Measurements from ENCODE around the gene MACF1.
A peak's percentile ranks its signal among the peaks of the same experiment; 100 is the strongest.

The MACF1 gene

DNA sequence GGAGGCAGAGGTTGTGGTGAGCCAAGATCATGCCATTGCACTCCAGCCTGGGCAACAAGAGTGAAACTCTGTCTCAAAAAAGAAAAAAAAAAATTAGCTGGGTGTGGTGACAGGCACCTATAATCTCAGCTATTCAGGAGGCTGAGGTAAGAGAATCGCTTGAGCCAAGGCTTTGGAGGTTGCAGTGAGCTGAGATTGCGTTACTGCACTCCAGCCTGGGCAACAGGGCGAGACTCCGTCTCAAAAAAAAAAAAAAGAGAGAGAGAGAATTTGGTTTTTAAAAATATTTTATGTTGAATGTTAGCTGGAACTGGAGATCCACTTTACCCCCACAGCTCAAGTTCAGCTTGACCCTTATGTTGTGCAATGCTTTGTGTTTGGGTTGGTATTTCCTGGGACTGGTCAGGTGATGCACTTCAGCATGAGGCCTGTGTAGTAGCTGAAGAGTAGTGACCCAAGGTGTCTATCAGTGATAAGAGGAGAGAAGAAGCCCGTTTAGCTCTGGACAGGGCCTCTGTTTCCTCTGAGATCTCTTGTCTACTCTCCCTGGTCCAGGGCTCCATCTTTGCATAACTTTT, 36.8 kb upstream of the MACF1 start:
- ChIA-PET CTCF (interaction anchor here (0.6 to 2.0 kb wide), 3 partner anchors 9 to 25 kb away, joined by 4 to 6 read pairs (median 5); no protein-coding TSS in a partner anchor), POLR2A (interaction anchor here (0.6 to 1.1 kb wide), 3 partner anchors 9 to 22 kb away, joined by 3 to 5 read pairs (median 3); no protein-coding TSS in a partner anchor)
- no peak for TF ChIP-seq FOXM1 (IDR thresholded peaks at IDR 0.05; ENCODE audit: borderline replicate concordance)
- no peak for TF ChIP-seq TARDBP (IDR thresholded peaks at IDR 0.05)
- no peak for TF ChIP-seq ELF4 (IDR thresholded peaks at IDR 0.05)
- TF ChIP-seq L3MBTL2 (conservative IDR thresholded peaks at IDR 0.05): no peak
- no peak for TF ChIP-seq NFRKB (IDR thresholded peaks at IDR 0.05)
- no peak for TF ChIP-seq ARNT (IDR thresholded peaks at IDR 0.05)
- TF ChIP-seq BHLHE40 (IDR thresholded peaks at IDR 0.05; ENCODE audit: borderline replicate concordance): no peak
- no peak for TF ChIP-seq ZNF384 (IDR thresholded peaks at IDR 0.05)
- TF ChIP-seq HDGF (IDR thresholded peaks at IDR 0.05; ENCODE audit: borderline replicate concordance): no peak
- no peak for TF ChIP-seq PKNOX1 (IDR thresholded peaks at IDR 0.05)
- no peak for TF ChIP-seq CTBP1 (IDR thresholded peaks at IDR 0.05; ENCODE audit: borderline replicate concordance)
- TF ChIP-seq FOXK2 (IDR thresholded peaks at IDR 0.05): no peak
- no peak for TF ChIP-seq LEF1 (IDR thresholded peaks at IDR 0.05; ENCODE audit: borderline replicate concordance)
- no peak for TF ChIP-seq SUZ12 (IDR thresholded peaks at IDR 0.05)
- TF ChIP-seq SP1 (IDR thresholded peaks at IDR 0.05): no peak
- TF ChIP-seq FOXA1 (IDR thresholded peaks at IDR 0.05): no peak
- DNase-seq (ENCODE audit: extremely low spot score): no peak

DNA sequence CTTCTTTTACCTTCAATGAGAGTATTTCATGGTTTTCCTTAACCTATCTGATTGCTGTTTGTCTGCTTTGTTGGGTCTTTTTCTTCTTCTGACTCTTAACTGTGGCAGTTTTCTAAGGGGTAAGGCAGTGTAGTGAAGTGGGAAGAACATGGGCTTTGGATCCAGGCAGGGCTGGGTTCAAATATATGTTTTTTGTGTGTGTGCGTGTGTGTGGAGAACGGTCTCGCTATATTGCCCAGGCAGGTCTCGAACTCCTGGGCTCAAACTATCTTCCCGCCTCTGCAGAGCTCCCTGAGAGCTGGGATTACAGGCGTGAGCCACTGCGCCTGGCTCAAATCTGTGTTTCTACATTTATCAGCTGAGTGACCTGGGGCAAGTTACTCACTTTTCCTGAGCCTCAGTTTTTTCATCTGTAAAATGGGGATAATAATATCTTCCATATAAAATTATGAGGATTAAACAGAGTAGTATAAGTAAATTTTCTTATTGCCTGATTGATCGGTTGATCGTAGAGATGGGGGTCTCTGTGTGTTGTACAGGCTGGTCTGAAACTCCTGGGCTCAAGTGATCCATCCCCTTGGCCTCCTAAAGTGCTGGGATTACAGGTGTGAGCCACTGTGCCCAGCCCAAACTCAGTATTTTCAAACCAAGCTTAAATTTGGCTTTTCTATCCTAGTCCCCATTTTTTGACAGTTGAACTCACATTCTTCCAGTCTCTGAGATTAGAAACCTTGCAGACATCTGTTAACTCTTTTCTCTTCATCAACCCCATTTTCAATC, 36.0 kb upstream of the MACF1 start:
- no peak for DNase-seq (ENCODE audit: extremely low spot score)
- CTCF ChIA-PET: interaction anchor here (0.6 to 2.0 kb wide), 4 partner anchors 10 to 31 kb away, joined by 3 to 6 read pairs (median 4); no protein-coding TSS in a partner anchor
- TF ChIP-seq SUZ12 (IDR thresholded peaks at IDR 0.05): no peak
- TF ChIP-seq FOXM1 (IDR thresholded peaks at IDR 0.05; ENCODE audit: borderline replicate concordance): no peak
- TF ChIP-seq ARNT (IDR thresholded peaks at IDR 0.05): no peak
- no peak for TF ChIP-seq ELF4 (IDR thresholded peaks at IDR 0.05)
- TF ChIP-seq HDGF (IDR thresholded peaks at IDR 0.05; ENCODE audit: borderline replicate concordance): no peak
- no peak for TF ChIP-seq CTBP1 (IDR thresholded peaks at IDR 0.05; ENCODE audit: borderline replicate concordance)
- TF ChIP-seq BHLHE40 (IDR thresholded peaks at IDR 0.05; ENCODE audit: borderline replicate concordance): no peak
- no peak for TF ChIP-seq L3MBTL2 (conservative IDR thresholded peaks at IDR 0.05)
- TF ChIP-seq ZNF384 (IDR thresholded peaks at IDR 0.05): no peak
- POLR2A ChIA-PET: interaction anchor here (0.8 to 1.1 kb wide), 2 partner anchors 8 to 10 kb away, joined by 3 to 5 read pairs; no protein-coding TSS in a partner anchor

DNA sequence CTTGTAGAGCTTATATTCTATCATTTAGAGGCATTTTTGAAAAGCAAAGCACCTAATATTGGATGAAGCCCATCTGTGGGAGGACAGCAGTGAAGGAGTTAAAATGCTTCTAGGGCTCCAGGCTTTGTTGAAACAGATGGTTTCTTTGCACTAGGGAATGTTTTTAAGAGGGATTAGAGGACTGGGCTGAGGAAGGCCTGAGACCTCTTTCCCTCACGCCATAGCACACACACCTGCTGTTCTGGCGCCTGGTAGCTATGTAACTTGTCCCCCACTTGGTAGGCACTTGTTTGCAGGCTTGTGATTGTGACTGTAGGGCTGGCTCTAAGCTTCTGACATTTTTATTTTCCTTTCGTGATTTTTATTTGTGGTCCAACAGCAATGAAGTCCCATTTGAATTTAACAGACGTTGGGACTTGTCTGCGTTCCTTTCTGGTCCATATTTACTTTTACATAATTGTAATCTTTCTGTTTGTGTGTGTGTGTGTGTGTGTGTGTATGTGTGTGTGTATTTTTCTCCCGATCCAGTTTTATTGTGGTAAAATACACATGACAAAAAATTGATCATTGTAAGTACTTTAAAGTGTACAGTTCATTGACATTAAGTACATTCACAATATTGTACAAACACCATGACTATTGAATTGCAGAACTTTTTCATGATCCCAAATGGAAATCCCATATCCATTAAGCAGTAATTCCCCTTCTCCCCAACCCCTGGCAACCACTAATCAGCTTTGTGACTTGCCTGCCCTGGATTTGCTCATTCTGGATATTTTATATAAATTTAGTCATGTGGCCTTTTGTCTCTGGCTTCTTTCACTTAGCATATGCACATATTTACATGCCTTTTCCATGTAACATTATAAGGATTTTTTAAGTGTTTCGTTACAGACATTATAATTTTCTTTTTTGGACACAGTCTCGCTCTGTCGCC, 33.5 kb upstream of the MACF1 start:
- TF ChIP-seq LEF1 (IDR thresholded peaks at IDR 0.05; ENCODE audit: borderline replicate concordance) (no peak), ARNT (IDR thresholded peaks at IDR 0.05) (peak; percentile 66; the same call in 1 of the 2 replicates), PKNOX1 (IDR thresholded peaks at IDR 0.05) (peak; percentile 42; the same call in 1 of the 2 replicates)
- POLR2A ChIA-PET: interaction anchor here (0.6 to 1.0 kb wide), 3 partner anchors 8 to 31 kb away, joined by 3 read pairs; no protein-coding TSS in a partner anchor
- CTCF ChIA-PET: interaction anchor here (0.9 to 2.4 kb wide), 4 partner anchors 13 to 72 kb away, joined by 3 to 8 read pairs (median 6); no protein-coding TSS in a partner anchor
- peak; percentile 36 for DNase-seq (ENCODE audit: extremely low spot score)

- TF ChIP-seq FOXA1 (IDR thresholded peaks at IDR 0.05) (no peak), ZNF384 (IDR thresholded peaks at IDR 0.05) (peak; percentile 69)
- no peak for DNase-seq (ENCODE audit: extremely low spot score)
- CTCF ChIA-PET: interaction anchor here (0.6 to 1.8 kb wide), 2 partner anchors 19 to 165 kb away, joined by 3 to 7 read pairs; no protein-coding TSS in a partner anchor
- POLR2A ChIA-PET: interaction anchor here (1.0 kb wide), 1 partner anchor 15 kb away, joined by 3 read pairs; no protein-coding TSS in a partner anchor
Measured at GRCh38 chr1:39173119-39173994, 31.1 kb upstream of the MACF1 start.

- CTCF ChIA-PET: interaction anchor here (1.8 kb wide), 1 partner anchor 18 kb away, joined by 7 read pairs; no protein-coding TSS in a partner anchor
- TF ChIP-seq TARDBP (IDR thresholded peaks at IDR 0.05): no peak
- DNase-seq (ENCODE audit: extremely low spot score): no peak
- POLR2A ChIA-PET: interaction anchor here (1.0 kb wide), 1 partner anchor 15 kb away, joined by 3 read pairs; no protein-coding TSS in a partner anchor
Measured at GRCh38 chr1:39173995-39174380, 30.5 kb upstream of the MACF1 start.

Data from HEK293T (cell line).